ENCODE measurements around the gene GRM1. TPM values are rescaled to one million over a fixed set of nuclear protein-coding genes. Genes with fewer than 3 reads are reported as not detected.

Gene GRM1
- total RNA-seq, 1 experiment from 2014 or later, result not detected

DNA sequence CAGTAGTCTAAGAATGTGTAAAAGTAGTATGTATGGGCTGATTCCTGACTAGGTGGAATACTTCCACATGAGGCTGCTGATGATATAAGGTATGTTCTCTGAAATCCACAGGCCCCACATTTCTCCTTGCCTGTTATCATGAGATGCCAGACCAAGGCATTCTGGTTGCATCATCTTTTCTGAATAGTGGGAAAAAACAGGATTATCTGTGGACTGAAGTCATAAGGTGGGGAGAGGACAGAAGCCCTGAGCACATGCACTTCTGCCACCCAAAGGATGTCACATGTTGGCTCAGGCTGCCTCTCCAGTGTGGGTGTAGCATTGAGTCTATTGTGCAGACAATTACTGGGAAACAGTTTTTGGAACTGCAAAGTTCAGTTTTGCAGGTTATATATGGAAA is 330.3 kb downstream of the GRM1 start:
- H3K9me3 ChIP-seq (replicated peaks), result no peaks in the 10 kb centered on the region
- no peak overlapping the region for H3K27ac ChIP-seq
- H3K4me3 ChIP-seq, result no peak overlapping the region
- H3K4me1 ChIP-seq, result no peaks in the 10 kb centered on the region
- no peaks in the 10 kb centered on the region for H3K27me3 ChIP-seq
- no peaks in the 10 kb centered on the region for H3K36me3 ChIP-seq
- no peak for DNase-seq

- Histone ChIP-seq H3K4me3 (no peak overlapping the region), H3K27ac (no peak overlapping the region), H3K36me3 (no peaks in the 10 kb centered on the region), H3K4me1 (no peaks in the 10 kb centered on the region), H3K9me3 (replicated peaks) (no peaks in the 10 kb centered on the region), H3K27me3 (no peaks in the 10 kb centered on the region)
- DNase-seq, result peak in 1 of 2 experiments; percentile 24
Measured at GRCh38 chr6:146361128-146361924, 332.5 kb downstream of the GRM1 start.

DNA sequence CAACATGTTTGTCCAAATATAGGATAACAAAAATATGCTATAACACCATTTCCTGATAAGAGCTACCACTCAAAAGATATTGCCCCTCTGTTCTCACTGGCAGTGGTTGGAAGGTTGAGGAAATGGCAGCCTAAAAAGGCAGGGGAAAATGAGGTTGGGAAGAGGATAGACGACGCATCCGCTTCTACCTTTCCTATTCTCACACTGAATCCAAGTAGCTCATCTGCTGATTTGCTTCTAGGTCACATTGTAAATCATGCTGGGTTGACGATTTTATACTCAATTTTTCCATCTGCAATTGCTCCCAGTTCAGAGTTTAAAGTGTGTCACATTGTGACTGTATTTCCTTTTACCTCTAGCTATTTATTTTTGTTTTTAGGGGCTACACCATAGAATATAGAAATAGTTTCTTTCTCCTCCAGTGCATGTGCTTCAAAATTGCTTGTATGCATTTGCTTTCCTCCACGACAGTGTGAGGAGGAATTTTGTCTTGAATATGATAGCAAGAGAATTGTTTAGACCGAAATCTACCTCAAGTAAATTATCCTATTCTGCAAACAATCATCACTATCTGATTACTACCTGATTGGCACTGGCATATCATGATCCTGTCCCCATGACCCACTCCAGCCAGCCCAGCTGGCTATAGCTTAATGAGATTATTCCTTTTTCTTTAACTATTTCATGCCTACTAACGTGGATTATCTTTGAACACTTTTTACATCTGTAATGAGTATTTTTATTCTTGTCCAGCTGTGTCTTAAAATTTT is 335.2 kb downstream of the GRM1 start:
- H3K27me3 ChIP-seq, result no peaks in the 10 kb centered on the region
- H3K27ac ChIP-seq, result no peak overlapping the region
- no peak for DNase-seq

GRCh38 chr6:146364816-146365594 is 336.1 kb downstream of the GRM1 start:
- H3K9me3 ChIP-seq (replicated peaks), result no peaks in the 10 kb centered on the region
- H3K4me1 ChIP-seq, result no peaks in the 10 kb centered on the region
- H3K4me3 ChIP-seq, result no peak overlapping the region
- no peaks in the 10 kb centered on the region for H3K36me3 ChIP-seq
- no peak overlapping the region for H3K27ac ChIP-seq
- no peaks in the 10 kb centered on the region for H3K27me3 ChIP-seq
- no peak for DNase-seq

More for the DNA sequence above, 335.2 kb downstream of the GRM1 start:
- Histone ChIP-seq H3K36me3 (no peaks in the 10 kb centered on the region), H3K4me1 (no peaks in the 10 kb centered on the region), H3K4me3 (no peak overlapping the region), H3K9me3 (replicated peaks) (no peaks in the 10 kb centered on the region)

DNA sequence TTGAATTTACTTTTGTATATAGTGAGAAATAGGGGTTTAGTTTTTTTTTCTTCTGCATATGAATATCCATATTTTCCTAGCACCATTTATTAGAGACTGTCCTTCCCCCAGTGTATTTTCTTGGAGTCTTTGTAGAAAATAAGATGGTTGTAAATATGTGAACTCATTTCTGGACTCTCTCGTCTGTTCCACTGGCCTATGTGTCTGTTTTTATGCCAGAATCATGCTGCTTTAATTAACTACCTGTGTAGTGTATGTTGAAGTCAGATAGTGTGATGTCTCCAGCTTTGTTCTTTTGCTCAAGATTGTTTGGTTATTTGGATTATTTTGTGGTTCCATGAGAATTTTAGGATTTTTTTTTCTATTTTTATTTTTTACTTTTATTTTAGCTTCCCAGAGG is 338.2 kb downstream of the GRM1 start:
- Histone ChIP-seq H3K4me3 (no peak overlapping the region), H3K36me3 (no peaks in the 10 kb centered on the region), H3K4me1 (no peaks in the 10 kb centered on the region), H3K27ac (no peak overlapping the region), H3K9me3 (replicated peaks) (no peaks in the 10 kb centered on the region), H3K27me3 (no peaks in the 10 kb centered on the region)
- no peak for DNase-seq

DNA sequence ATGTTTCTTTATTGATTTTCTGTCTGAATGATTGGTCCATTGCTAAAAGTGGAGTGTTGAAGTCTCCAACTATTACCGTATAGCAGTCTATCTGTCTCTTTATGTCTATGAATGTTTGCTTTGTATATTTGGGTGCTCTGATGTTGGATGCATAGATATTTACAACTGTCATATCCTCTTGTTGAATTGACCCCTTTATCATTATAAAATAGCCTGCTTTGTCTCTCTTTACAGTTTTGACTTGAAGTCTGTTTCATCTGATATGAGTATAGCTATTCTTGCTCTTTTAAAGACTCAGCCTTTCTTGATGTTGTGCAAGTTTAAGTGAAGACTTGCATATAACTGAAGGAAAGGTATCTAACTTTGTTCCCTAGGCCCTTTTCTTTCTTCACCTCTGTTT is 341.0 kb downstream of the GRM1 start:
- no peaks in the 10 kb centered on the region for H3K36me3 ChIP-seq
- H3K9me3 ChIP-seq (replicated peaks), result no peaks in the 10 kb centered on the region
- H3K27ac ChIP-seq, result no peak overlapping the region

GRCh38 chr6:146381486-146381885 is 352.6 kb downstream of the GRM1 start:
- Histone ChIP-seq H3K9me3 (replicated peaks) (no peaks in the 10 kb centered on the region), H3K27me3 (no peaks in the 10 kb centered on the region), H3K4me3 (no peak overlapping the region), H3K4me1 (no peaks in the 10 kb centered on the region), H3K36me3 (no peaks in the 10 kb centered on the region), H3K27ac (no peak overlapping the region)
- no peak for DNase-seq

More for the DNA sequence above, 341.0 kb downstream of the GRM1 start:
- no peak for DNase-seq
- H3K4me1 ChIP-seq, result no peaks in the 10 kb centered on the region
- no peaks in the 10 kb centered on the region for H3K27me3 ChIP-seq
- H3K4me3 ChIP-seq, result no peak overlapping the region

DNA sequence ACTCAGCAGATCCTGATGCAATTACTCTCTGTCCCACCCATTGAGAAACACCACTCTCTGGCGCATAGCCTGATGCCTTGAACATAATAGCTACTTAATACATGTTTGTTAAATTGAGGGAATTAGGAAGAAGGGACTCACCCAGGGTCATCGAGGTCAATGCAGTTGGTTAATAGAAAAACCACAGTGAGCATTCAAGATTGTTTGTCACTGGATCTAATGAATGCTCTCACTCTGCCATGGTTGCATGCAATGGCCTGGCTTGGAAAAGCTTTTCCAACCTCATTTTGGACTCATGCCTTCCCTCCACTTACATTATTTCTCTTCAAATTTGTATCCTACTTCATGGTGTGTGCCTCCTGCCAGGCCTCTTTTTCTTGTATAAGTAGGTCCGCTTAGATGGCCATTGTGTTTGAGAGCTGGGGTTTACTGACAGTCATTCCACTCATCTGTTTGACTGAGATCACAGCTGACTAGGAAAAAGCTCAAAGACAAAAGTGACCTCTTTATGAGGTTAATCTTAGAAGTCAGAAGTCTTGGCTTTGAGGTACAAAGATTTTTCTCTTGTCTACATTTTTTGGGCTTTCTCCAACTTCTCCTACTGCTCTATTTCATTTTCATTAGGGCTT is 360.0 kb downstream of the GRM1 start:
- no peaks in the 10 kb centered on the region for H3K36me3 ChIP-seq
- no peak for DNase-seq
- H3K9me3 ChIP-seq (replicated peaks), result no peaks in the 10 kb centered on the region
- H3K4me1 ChIP-seq, result no peaks in the 10 kb centered on the region
- H3K27me3 ChIP-seq, result no peaks in the 10 kb centered on the region
- no peak overlapping the region for H3K27ac ChIP-seq
- no peak overlapping the region for H3K4me3 ChIP-seq

GRCh38 chr6:146389740-146390139 is 360.9 kb downstream of the GRM1 start:
- Histone ChIP-seq H3K27ac (no peak overlapping the region), H3K36me3 (no peaks in the 10 kb centered on the region), H3K27me3 (no peaks in the 10 kb centered on the region), H3K9me3 (replicated peaks) (no peaks in the 10 kb centered on the region), H3K4me1 (no peaks in the 10 kb centered on the region), H3K4me3 (no peak overlapping the region)
- DNase-seq, result no peak

DNA sequence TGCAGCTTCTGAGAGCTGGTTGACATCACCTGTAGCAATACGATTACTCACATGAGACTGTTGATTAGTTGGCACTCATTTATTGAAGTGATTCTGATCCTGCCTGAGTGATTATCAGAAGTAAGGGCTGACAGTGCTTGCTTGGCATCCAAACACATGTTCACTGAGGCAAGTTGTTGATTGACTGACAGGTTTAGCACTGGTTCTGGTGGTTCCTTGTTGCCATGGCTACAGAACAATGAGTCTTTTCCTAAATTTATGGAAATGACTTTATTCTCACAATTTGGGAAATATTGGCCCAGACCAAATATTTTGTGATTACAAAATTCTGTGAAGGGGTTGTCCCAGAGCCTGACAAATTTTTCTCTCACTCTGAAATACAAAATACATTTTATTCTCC is 368.8 kb downstream of the GRM1 start:
- no peak for DNase-seq
- Histone ChIP-seq H3K4me3 (no peak overlapping the region), H3K4me1 (no peaks in the 10 kb centered on the region), H3K36me3 (no peaks in the 10 kb centered on the region), H3K27ac (no peak overlapping the region), H3K27me3 (no peaks in the 10 kb centered on the region), H3K9me3 (replicated peaks) (no peaks in the 10 kb centered on the region)

- Histone ChIP-seq H3K36me3 (no peaks in the 10 kb centered on the region), H3K9me3 (replicated peaks) (no peaks in the 10 kb centered on the region), H3K27me3 (no peaks in the 10 kb centered on the region), H3K4me3 (no peak overlapping the region), H3K4me1 (no peaks in the 10 kb centered on the region), H3K27ac (no peak overlapping the region)
- no peak for DNase-seq
Measured at GRCh38 chr6:146402476-146402875, 373.6 kb downstream of the GRM1 start.

GRCh38 chr6:146408583-146408982 is 379.7 kb downstream of the GRM1 start:
- no peak overlapping the region for H3K27ac ChIP-seq
- no peaks in the 10 kb centered on the region for H3K27me3 ChIP-seq
- H3K4me3 ChIP-seq, result no peak overlapping the region
- H3K36me3 ChIP-seq, result no peaks in the 10 kb centered on the region
- H3K9me3 ChIP-seq (replicated peaks), result no peaks in the 10 kb centered on the region
- DNase-seq, result no peak
- H3K4me1 ChIP-seq, result no peaks in the 10 kb centered on the region

DNA sequence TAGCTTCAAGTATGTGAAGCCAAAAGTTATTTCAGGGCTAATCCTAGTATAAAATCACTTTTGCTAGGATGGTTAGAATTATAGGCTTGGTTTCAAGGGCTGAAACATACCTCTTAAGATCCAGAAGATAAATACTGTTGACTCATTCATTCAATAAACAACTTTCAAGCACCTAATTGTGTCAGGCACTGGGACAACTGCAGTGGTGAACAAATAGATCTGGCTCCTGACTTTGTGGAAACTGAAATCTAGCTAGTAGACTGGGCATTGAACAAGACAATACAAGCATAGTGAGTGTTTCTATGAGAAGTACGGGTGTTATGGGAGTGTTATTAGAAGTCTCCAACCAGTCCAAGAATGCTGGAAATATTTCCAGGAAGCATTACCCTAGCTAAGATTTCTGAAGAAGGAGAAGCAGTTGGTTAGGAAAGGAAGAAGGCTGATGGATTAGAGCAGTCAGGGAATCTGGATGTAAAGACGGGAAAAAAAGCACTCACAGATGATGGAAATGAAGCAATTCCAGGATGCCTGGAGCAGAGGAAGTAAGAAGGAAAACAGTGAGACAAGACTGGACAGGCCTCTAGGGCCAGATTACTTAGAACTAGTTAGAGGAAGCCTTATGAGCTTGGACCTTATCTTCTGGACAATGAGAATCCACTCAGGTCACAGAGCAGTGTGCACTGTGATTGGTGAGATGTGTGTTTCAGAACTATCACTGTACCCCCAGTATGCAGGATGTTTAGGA is 382.2 kb downstream of the GRM1 start:
- no peak overlapping the region for H3K4me3 ChIP-seq
- no peak overlapping the region for H3K27ac ChIP-seq
- no peaks in the 10 kb centered on the region for H3K36me3 ChIP-seq
- H3K4me1 ChIP-seq, result no peaks in the 10 kb centered on the region
- no peak for DNase-seq
- no peaks in the 10 kb centered on the region for H3K9me3 ChIP-seq (replicated peaks)
- H3K27me3 ChIP-seq, result no peaks in the 10 kb centered on the region

DNA sequence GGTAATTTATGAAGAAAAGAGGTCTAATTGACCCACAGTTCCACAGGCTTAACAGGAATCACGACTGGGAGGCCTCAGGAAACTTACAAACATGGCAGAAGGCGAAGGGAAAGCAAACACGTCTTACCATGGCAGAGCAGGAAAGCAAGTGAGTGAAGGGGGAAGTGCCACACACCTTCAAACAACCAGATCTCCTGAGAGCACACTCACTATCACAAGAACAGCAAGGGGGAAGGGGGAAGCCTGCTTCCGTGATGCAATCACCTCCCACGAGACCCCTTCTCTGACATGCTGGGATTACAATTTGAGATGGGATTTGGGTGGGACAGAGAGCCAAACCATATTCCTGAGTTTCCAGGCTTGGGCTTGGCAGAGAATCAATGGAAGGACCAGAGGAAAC is 390.7 kb downstream of the GRM1 start:
- Histone ChIP-seq H3K27ac (no peak overlapping the region), H3K36me3 (no peaks in the 10 kb centered on the region), H3K4me1 (no peaks in the 10 kb centered on the region), H3K9me3 (replicated peaks) (0 out of 2 replicates have a peak, but pooled peaks cover 2% of the 10 kb centered on the region), H3K4me3 (no peak overlapping the region), H3K27me3 (no peaks in the 10 kb centered on the region)
- DNase-seq, result no peak

Measured in SJCRH30 (cell line).